ENCODE results near the gene CHN2. TPM values are rescaled to one million over a fixed set of nuclear protein-coding genes. Genes with fewer than 3 reads are reported as not detected.

The CHN2 gene
- total and polyA plus RNA-seq, 8 donors: 2.8 to 8.9 (median 4.3) TPM

DNA sequence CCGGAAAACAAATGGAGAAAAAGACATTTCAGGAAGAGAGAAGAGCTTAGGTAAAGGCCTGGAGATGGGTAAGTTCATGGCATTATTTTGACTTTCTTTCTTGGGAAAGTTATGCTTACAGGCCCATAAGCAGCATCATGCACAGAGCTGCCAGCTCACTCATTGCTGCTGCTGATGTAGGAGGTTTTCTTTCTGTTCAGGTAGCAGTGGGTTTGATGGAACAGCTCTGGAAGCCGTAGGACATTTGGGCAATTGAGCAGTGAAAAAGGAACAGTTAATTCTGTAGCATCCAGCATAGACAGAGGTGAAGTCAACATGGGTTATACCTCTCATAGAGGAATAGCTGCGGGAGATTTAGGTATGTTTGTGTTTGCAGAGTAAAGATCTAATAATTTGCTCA lies 3.3 kb downstream of the CHN2 start:
- ATAC-seq: no peak
- Histone ChIP-seq H3K36me3 (no peaks in the 10 kb centered on the region), H3K9me3 (no peaks in the 10 kb centered on the region), H3K4me3 (no peak overlapping the region), H3K27ac (no peak overlapping the region), H3K27me3 (peaks cover 11 to 50% of the 10 kb centered on the region in 2 donors), H3K4me1 (peaks cover 0 to 36% of the 10 kb centered on the region in 2 donors)
- intact Hi-C loops (cut with DNase I): loop anchor here in 1 of 2 donors (10.0 kb wide), 1 partner anchor 207 kb away; no protein-coding TSS in a partner anchor
- TF ChIP-seq, protein P1, sequence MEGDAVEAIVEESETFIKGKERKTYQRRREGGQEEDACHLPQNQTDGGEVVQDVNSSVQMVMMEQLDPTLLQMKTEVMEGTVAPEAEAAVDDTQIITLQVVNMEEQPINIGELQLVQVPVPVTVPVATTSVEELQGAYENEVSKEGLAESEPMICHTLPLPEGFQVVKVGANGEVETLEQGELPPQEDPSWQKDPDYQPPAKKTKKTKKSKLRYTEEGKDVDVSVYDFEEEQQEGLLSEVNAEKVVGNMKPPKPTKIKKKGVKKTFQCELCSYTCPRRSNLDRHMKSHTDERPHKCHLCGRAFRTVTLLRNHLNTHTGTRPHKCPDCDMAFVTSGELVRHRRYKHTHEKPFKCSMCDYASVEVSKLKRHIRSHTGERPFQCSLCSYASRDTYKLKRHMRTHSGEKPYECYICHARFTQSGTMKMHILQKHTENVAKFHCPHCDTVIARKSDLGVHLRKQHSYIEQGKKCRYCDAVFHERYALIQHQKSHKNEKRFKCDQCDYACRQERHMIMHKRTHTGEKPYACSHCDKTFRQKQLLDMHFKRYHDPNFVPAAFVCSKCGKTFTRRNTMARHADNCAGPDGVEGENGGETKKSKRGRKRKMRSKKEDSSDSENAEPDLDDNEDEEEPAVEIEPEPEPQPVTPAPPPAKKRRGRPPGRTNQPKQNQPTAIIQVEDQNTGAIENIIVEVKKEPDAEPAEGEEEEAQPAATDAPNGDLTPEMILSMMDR (IDR thresholded peaks at IDR 0.05): no peak
- no peak for DNase-seq

DNA sequence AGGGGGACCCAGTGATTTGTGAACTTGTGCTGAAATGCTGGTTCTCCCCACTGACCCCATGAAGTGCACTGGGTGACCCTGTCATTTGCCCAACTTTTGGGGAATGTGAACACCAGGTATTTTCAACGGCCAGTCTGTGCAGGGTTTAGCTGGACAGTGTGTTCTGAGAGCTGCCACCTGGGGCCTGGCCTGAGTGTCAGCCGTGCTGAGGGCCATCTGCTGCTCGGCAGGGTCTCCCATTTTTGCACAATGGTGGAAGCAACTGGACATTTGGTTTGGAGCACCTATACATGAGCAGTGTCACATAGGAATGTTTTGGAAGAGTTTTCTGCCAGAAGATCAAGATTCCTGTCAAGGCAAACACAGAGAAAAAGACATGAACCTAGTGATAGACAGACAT lies 5.2 kb downstream of the CHN2 start:
- DNase-seq: no peak
- intact Hi-C loops (cut with DNase I): loop anchor here in 1 of 2 donors (10.0 kb wide), 1 partner anchor 205 kb away; no protein-coding TSS in a partner anchor
- no peak for ATAC-seq
- H3K4me1 ChIP-seq: peaks cover 0 to 23% of the 10 kb centered on the region in 2 donors
- H3K27me3 ChIP-seq: peaks cover 4 to 32% of the 10 kb centered on the region in 2 donors
- H3K4me3 ChIP-seq: no peak overlapping the region
- H3K9me3 ChIP-seq: no peaks in the 10 kb centered on the region
- H3K36me3 ChIP-seq: no peaks in the 10 kb centered on the region
- TF ChIP-seq, protein P1 (IDR thresholded peaks at IDR 0.05): no peak
- H3K27ac ChIP-seq: no peak overlapping the region

DNA sequence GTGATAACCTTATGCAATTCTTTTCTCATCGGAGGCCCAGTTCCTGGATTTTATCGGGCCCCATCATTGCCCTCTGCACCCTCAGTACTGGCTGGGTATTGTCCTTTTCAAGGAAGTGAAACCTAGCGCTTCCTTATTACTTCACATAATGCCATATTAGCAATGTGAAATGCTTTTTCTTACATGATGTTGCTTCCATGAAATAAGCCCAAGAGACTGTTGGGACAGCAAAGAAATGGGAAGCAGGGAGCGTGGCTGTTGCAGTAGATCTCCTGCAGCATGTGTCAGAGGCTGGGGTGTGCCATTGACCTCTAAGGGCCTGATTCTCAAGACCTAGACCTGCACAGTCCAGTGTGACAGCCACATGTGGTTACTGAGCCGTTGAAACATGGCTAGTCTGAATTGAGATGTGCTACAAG lies 8.1 kb downstream of the CHN2 start:
- H3K27ac ChIP-seq: no peak overlapping the region
- ATAC-seq: peak; percentile 78
- TF ChIP-seq, protein P1 (IDR thresholded peaks at IDR 0.05): no peak
- peak in 1 of 4 donors; percentile 69 for DNase-seq
- H3K36me3 ChIP-seq: no peaks in the 10 kb centered on the region
- H3K27me3 ChIP-seq: peaks cover 0 to 3% of the 10 kb centered on the region in 2 donors
- H3K9me3 ChIP-seq: no peaks in the 10 kb centered on the region
- intact Hi-C loops (cut with DNase I): no loop called here
- H3K4me3 ChIP-seq: no peak overlapping the region
- no peaks in the 10 kb centered on the region for H3K4me1 ChIP-seq

DNA sequence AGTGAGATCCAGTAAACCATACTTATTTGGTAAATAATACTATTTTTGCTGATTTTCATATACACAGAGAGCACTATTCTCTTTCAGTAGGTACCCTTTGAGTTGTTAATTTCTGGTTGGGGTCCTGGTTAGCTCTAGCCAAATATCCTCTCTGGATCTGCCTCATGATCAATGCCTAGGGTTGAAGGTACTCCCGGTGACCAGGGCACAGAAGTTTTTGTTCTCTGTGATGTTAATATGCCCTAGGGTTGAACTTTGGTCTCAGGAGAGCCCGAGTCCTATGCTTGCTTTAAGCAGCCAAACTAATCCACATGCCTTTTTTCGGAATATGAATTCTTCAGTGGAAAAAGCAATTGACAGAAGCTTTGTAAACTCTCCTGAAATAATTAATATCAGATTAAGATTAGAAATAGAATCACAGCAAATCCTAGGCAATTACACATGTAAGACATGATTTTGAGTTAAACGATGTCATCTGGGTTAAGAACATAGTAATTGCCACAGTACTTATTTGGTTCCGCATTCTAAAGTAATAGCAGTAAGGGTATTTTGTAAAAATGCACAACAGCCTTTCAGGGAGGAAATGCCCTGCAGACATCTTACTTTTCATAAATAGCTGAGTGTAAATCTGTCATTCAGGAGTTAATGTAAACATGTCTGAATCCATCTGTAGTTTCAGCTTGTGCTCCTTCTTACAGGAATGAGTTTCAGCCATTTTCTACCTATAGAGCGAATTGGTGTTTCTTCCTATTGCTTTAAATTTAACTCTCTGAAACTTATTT lies 10.1 kb downstream of the CHN2 start:
- no peak overlapping the region for H3K27ac ChIP-seq
- intact Hi-C loops (cut with DNase I): no loop called here
- no peak for DNase-seq

More for the DNA sequence above, 10.1 kb downstream of the CHN2 start:
- H3K27me3 ChIP-seq: no peaks in the 10 kb centered on the region
- H3K36me3 ChIP-seq: no peaks in the 10 kb centered on the region
- no peak overlapping the region for H3K4me3 ChIP-seq
- TF ChIP-seq, protein P1 (IDR thresholded peaks at IDR 0.05): no peak
- no peak for ATAC-seq
- H3K4me1 ChIP-seq: no peaks in the 10 kb centered on the region
- no peaks in the 10 kb centered on the region for H3K9me3 ChIP-seq
